Measurements from ENCODE around the gene BRINP2. TPM values are rescaled to one million over a fixed set of nuclear protein-coding genes. Genes with fewer than 3 reads are reported as not detected.
A peak's percentile ranks its signal among the peaks of the same experiment; 100 is the strongest.

The BRINP2 gene
- total and polyA plus RNA-seq, 2 of the 13 experiments (the other 11 are each of a cell fraction or from before 2014, with no cell fraction given): 0.08 to 0.20 TPM

GRCh38 chr1:177300431-177300830 is 129.7 kb downstream of the BRINP2 start (continued):
- TF ChIP-seq PAXIP1 (CRISPR knock-in tag; conservative IDR thresholded peaks at IDR 0.05) (no peak), ZNF737 (CRISPR knock-in tag; IDR thresholded peaks at IDR 0.05; ENCODE audit: borderline replicate concordance) (no peak)

GRCh38 chr1:177301425-177302124 is 130.8 kb downstream of the BRINP2 start:
- Histone ChIP-seq H3K4me2 (ENCODE audit: low read depth, low read length) (no peak overlapping the region), H3K9ac (ENCODE audit: insufficient read depth, low read depth, low read length) (no peak overlapping the region), H3K27ac (ENCODE audit: extremely low read length, insufficient read depth, low read length) (no peak overlapping the region), H3K27me3 (ENCODE audit: control insufficient read depth in 1 of 2, insufficient read depth in 2 of 2, low read length in 2 of 2) (no peaks in the 10 kb centered on the region), H3K36me3 (replicated peaks in 1 of 2; ENCODE audit: control insufficient read depth in 1 of 2, insufficient read depth in 2 of 2, low read length in 2 of 2) (no peaks in the 10 kb centered on the region), H3K4me3 (replicated peaks in 1 of 3; ENCODE audit: insufficient read depth in 1 of 3, low read depth in 2 of 3, low read length in 3 of 3) (no peak overlapping the region), H3K9me3 (ENCODE audit: low read length) (no peaks in the 10 kb centered on the region), H4K20me1 (ENCODE audit: insufficient read depth, low read length) (no peaks in the 10 kb centered on the region), H3K79me2 (ENCODE audit: insufficient read depth, low read length) (no peaks in the 10 kb centered on the region), H2AFZ (ENCODE audit: low read length) (no peak overlapping the region), H3K4me1 (ENCODE audit: insufficient read depth, low read length) (no peaks in the 10 kb centered on the region)
- intact Hi-C loops (cut with micrococcal nuclease; ENCODE audit: unreplicated experiment): no loop called here
- ATAC-seq (no peak), DNase-seq (ENCODE audit: low spot score) (no peak), FAIRE-seq (no peak)
- no TSS peak for BruUV-seq (replicated peaks)
- peak; percentile 76 for TF ChIP-seq RBAK (CRISPR knock-in tag; IDR thresholded peaks at IDR 0.05)
- TF ChIP-seq ZNF276 (CRISPR knock-in tag; IDR thresholded peaks at IDR 0.05; ENCODE audit: low read depth): no peak
- peak; percentile 38; the same call in 1 of the 2 replicates for TF ChIP-seq ZNF12 (CRISPR knock-in tag; IDR thresholded peaks at IDR 0.05)
- no peak for TF ChIP-seq KAT7 (CRISPR knock-in tag; IDR thresholded peaks at IDR 0.05; ENCODE audit: borderline replicate concordance)
- no peak for TF ChIP-seq TOE1 (CRISPR knock-in tag; IDR thresholded peaks at IDR 0.05)
- TF ChIP-seq ZSCAN9 (CRISPR knock-in tag; IDR thresholded peaks at IDR 0.05; ENCODE audit: borderline replicate concordance): no peak
- TF ChIP-seq ZNF512B (CRISPR knock-in tag; IDR thresholded peaks at IDR 0.05; ENCODE audit: borderline replicate concordance): no peak
- no peak for TF ChIP-seq ZNF780A (CRISPR knock-in tag; IDR thresholded peaks at IDR 0.05)
- in situ Hi-C loops (cut with HindIII; ENCODE audit: extremely low pct_ligation_motif_present, low pct_unique_long_range_greater_than_20kb): no loop called here
- ChIA-PET POLR2A (no interaction called here), CTCF (ENCODE audit: low intra/inter-chr PET ratio, low total read pairs) (no interaction called here)
- WGBS (ENCODE audit: low lambda C conversion rate): 0% methylated on average over 1 of the region's 1 CpG
